WI38 (cell line): Measurements from ENCODE around the gene MAPT.

Experiments used
- H3K4me3 ChIP-seq: 2 replicates; pipeline ENCODE4 v1.5.1; 2011; ENCODE audit warnings: low read depth, mild to moderate bottlenecking, control low read depth, low read length
- CTCF ChIP-seq: IDR thresholded peaks from 2 replicates; pipeline ENCODE4 v1.5.1; 2012; ENCODE audit warnings: low read depth, mild to moderate bottlenecking, control low read depth, low read length

MAPT gene

GRCh38 chr17:46032909-46033308 is 138.6 kb downstream of the MAPT start:
- TF ChIP-seq CTCF: no peak
- no peak overlapping the region for H3K4me3 ChIP-seq

- no peak for TF ChIP-seq CTCF
Measured at GRCh38 chr17:46033392-46033791, 139.0 kb downstream of the MAPT start.

GRCh38 chr17:46035112-46035818 is 140.9 kb downstream of the MAPT start:
- TF ChIP-seq CTCF: no peak

More at GRCh38 chr17:46033392-46033791, 139.0 kb downstream of the MAPT start:
- no peak overlapping the region for H3K4me3 ChIP-seq

DNA sequence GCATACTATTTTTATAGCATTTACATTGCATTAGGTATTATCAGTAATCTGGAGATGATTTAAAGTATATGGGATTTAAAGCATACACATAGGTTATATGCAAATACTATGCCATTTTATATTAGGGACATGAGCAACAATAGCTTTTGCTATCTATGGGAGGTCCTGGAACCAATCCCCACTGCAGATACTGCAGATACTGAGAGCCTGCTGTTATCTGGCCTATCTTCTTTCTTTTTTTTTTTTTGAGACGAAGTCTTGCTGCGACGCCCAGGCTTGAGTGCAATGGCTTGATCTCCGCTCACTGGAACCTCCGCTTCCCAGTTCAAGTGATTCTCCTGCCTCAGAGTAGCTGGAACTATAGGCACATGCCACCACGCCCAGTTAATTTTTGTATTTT is 142.1 kb downstream of the MAPT start:
- no peak for TF ChIP-seq CTCF

More at GRCh38 chr17:46035112-46035818, 140.9 kb downstream of the MAPT start:
- H3K4me3 ChIP-seq: no peak overlapping the region

DNA sequence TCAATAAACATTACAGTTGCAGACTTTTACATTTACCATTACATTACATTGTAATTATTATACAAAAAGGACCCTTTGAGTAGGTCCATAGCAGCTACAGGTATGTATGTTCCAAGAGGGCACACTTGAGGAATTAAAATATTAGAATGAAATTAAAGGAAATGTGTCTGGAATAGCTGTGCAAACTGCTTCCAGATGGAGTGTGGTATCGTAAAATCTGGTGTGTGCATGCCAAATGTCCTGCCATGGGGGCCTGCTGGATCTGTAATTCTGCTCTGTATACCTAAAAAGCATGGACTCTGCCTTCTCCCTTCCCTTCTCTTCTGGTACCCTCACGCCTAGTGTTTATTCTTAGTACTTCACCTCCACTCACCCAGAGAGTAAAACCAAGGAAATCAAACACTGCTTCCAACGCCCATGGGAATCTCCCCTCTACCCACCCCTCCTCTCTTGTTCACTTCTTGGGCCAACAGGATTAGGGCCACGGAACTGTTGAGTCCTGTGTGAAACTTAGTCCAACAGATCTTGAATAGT is 143.4 kb downstream of the MAPT start:
- no peak overlapping the region for H3K4me3 ChIP-seq
- no peak for TF ChIP-seq CTCF

More for the DNA sequence above, 142.1 kb downstream of the MAPT start:
- no peak overlapping the region for H3K4me3 ChIP-seq

GRCh38 chr17:46038414-46038813 is 144.1 kb downstream of the MAPT start:
- TF ChIP-seq CTCF: no peak
- no peak overlapping the region for H3K4me3 ChIP-seq

DNA sequence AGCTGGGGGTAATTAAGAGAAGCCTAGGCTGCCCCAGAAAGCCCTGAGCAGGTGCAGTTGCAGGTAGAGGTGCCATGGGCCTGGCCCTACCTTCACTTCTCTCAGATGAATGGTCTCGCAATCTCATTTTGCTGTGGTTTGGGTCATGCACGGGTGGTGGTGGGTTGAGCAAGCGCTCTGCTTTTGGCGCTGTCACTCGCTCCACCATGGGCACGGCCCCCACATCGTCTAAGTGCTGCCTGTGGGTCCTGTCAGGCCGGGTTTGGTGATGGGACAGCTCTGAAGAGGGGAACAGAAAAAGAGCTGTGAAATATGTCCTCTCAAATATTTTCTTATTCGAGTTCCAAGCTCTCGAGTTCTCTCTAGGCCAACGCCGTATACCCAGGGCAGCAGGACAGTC is 144.6 kb downstream of the MAPT start:
- no peak overlapping the region for H3K4me3 ChIP-seq
- no peak for TF ChIP-seq CTCF
